Heart left ventricle (tissue), 16 donors: ENCODE measurements around the gene FAM110C. TPM values are rescaled to one million over a fixed set of nuclear protein-coding genes. Genes with fewer than 3 reads are reported as not detected.

ENCODE experiments used
- ATAC-seq, 4 donors: fragments of 200-7000 bp; cut with Tn5 transposase; one replicate each; pipeline ENCODE4 v1.9.1; 2020 to 2022; ENCODE audit warnings: moderate library complexity in 4 of 4, mild to moderate bottlenecking in 3 of 4, moderate number of reproducible peaks in 1 of 4
- DNase-seq, 5 donors: peaks; one replicate each; pipeline ENCODE4 v3.0.0-alpha.2; 2020
- H3K27ac ChIP-seq, 12 donors: fragments of 200-600 bp; sonication (generic) in 4 of 12; one replicate each; pipeline versions ENCODE4 v1.5.0 to v1.8.0; 2016 to 2022; ENCODE audit warnings: mild to moderate bottlenecking in 2 of 12
- H3K27me3 ChIP-seq, 9 donors: fragments of 200-600 bp; sonication (generic) in 2 of 9; one replicate each; pipeline versions ENCODE4 v1.5.1 to v1.8.0; 2016 to 2022; ENCODE audit warnings: mild to moderate bottlenecking in 3 of 9
- H3K36me3 ChIP-seq, 9 donors: fragments of 200-600 bp; sonication (generic) in 2 of 9; one replicate each; pipeline versions ENCODE4 v1.5.0 to v1.8.0; 2018 to 2022; ENCODE audit warnings: mild to moderate bottlenecking in 2 of 9
- H3K4me1 ChIP-seq, 12 donors: fragments of 200-600 bp; sonication (generic) in 4 of 12; one replicate each; pipeline versions ENCODE4 v1.5.0 to v1.8.0; 2016 to 2022; ENCODE audit warnings: mild to moderate bottlenecking in 3 of 12
- H3K4me3 ChIP-seq, 12 donors: fragments of 200-600 bp; sonication (generic) in 4 of 12; one replicate each; pipeline versions ENCODE4 v1.5.0 to v1.8.0; 2017 to 2022; ENCODE audit warnings: mild to moderate bottlenecking in 9 of 12, moderate library complexity in 4 of 12
- H3K9me3 ChIP-seq, 12 donors: fragments of 200-600 bp; sonication (generic) in 4 of 12; one replicate each; pipeline versions ENCODE4 v1.5.0 to v1.8.0; 2016 to 2022; ENCODE audit warnings: mild to moderate bottlenecking in 1 of 12
- CTCF ChIP-seq, 12 donors: fragments of 200-600 bp; sonication (generic) in 4 of 12; IDR thresholded peaks; one replicate each; pipeline versions ENCODE4 v1.5.0 to v1.8.0; 2018 to 2022; ENCODE audit warnings: antibody characterized with exemption in 12 of 12, mild to moderate bottlenecking in 5 of 12
- POLR2A ChIP-seq, 2 donors: fragments of 450-650 bp; IDR thresholded peaks; one replicate each; pipeline ENCODE4 v1.6.1; 2017; ENCODE audit warnings: antibody characterized with exemption in 2 of 2, mild to moderate bottlenecking in 2 of 2, moderate library complexity in 2 of 2
- WGBS, 4 donors: extraction: QIAGEN DNeasy Blood & Tissue Kit in 2 of 4; methylation state at CpG; one replicate each; pipeline versions ENCODE4 v1.1.5 to v1.1.7; 2013 to 2018; 5-methylcytosine and 5-hydroxymethylcytosine counted together
- intact Hi-C, 10 donors: fragments of 100-400 bp; cut with DNase I; formaldehyde crosslinking; loops; one replicate each; pipeline versions ENCODE4 v1.11.1 to v1.14.2; 2022
- polyA plus RNA-seq, 2 donors: library from polyadenylated mRNA; stranded (reverse); fragments of 200-250 nt; gene quantifications; one replicate each; pipeline ENCODE4 v1.2.3, GENCODE V29; 2013
- total RNA-seq, 9 donors: library from RNA; depleted of rRNA in 2 of 9; stranded (reverse); fragments of >200 nt in 2 of 9; fragmentation: NEBNext Ultra II Directional in 3 of 9; extraction: Animal tissue kit (Norgen Biotek cat#: 25700) in 3 of 9; gene quantifications; one replicate each; pipeline versions ENCODE4 v1.1.0 to v1.2.4, GENCODE V29; 2016 to 2023
- donor health status: ischemic (EF 13 %, LVEDD 7.1; RV severe dilation, severe dysfunction).
- donor health status: healthy with polysubstance abuse.
- donor health status: DM: no; HTN: yes; CAD: no.
- donor health status: DM: no; HTN: no; CAD: no.
- donor health status: ischemic (EF 25% LVEDD 6.9; RV normal size, moderate dysfunction).
- donor health status: ischemic (EF 25% LVEDD 5.7; RV mildly dilated, moderate dysfunction).
- donor health status: healthy.
- donor health status: DM: yes; HTN: yes; CAD: no.
- donor health status: ischemic (EF 35%, LVEDD 5.7; RV mildly dilated, moderate dysfunction).
- donor health status: nonischemic (EF 11% LVEDD 7.7; RV severe dilation, severe dysfunction).
- donor health status: DM: yes; HTN: yes; CAD: no.
- donor health status: PGD.
- donor health status: ischemic (EF 29% LVEDD 5.4; RV normal size, mild dysfunction).
- donor health status: nonischemic (EF 23%, LVEDD 6.1; RV moderate dilation, normal function).

The FAM110C gene
- total and polyA plus RNA-seq, 11 donors = 1.4 to 10.1 (median 2.3) TPM

DNA sequence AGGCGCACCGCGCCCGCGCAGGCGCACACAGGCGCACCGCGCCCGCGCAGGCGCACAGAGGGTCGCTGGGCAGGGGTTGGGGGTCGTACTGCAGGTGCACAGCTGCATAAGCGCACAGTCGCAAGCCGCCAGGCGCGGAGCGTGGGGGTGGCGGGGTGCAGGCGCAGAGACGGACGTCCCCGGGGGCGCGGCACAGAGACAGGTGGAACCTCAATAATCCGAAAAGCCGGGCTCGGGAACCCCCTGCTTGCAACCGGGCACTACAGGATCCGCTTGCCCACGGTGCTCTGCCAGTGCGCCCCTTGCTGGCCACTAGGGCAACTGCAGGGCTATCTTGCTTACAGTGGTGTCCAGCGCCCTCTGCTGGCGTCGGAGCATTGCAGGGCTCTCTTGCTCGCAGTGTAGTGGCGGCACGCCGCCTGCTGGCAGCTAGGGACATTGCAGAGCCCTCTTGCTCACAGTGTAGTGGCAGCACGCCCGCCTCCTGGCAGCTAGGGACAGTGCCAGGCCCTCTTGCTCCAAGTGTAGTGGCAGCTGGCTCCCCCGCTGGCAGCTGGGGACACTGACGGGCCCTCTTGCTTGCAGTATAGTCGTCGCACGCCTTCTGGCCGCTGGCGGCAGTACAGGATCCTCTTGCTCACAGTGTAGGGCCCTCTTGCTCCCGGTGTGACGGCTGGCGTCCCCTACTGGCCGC lies 34.9 kb downstream of the FAM110C start:
- H3K9me3 ChIP-seq = peaks cover 0 to 5% (median 0%) of the 10 kb centered on the region in 12 donors
- WGBS, 4 donors = 51 to 66% (median 60%) methylated on average over 15 to 54 of the region's 54 CpGs
- peaks cover 0 to 4% (median 0%) of the 10 kb centered on the region in 9 donors for H3K27me3 ChIP-seq
- ATAC-seq (peak in 3 of 4 donors; percentile 77 to 91 (median 81)), DNase-seq (peak in 3 of 5 donors; percentile 32 to 66 (median 61))
- no peak overlapping the region for H3K4me3 ChIP-seq
- no peak overlapping the region for H3K27ac ChIP-seq
- intact Hi-C loops = no loop called here
- H3K4me1 ChIP-seq = peaks cover 0 to 3% (median 0%) of the 10 kb centered on the region in 12 donors
- TF ChIP-seq CTCF (IDR thresholded peaks at IDR 0.05) (peak in 11 of 12 donors; percentile 8 to 66 (median 40)), POLR2A (IDR thresholded peaks at IDR 0.05) (no peak)
- no peaks in the 10 kb centered on the region for H3K36me3 ChIP-seq

- Histone ChIP-seq H3K9me3 (peaks cover 0 to 5% (median 0%) of the 10 kb centered on the region in 12 donors), H3K27me3 (peaks cover 0 to 4% (median 0%) of the 10 kb centered on the region in 9 donors), H3K27ac (no peak overlapping the region), H3K36me3 (no peaks in the 10 kb centered on the region), H3K4me3 (no peak overlapping the region), H3K4me1 (peaks cover 0 to 3% (median 0%) of the 10 kb centered on the region in 12 donors)
- 65 to 82% (median 77%) methylated on average over 20 to 42 of the region's 42 CpGs for WGBS, 4 donors
- intact Hi-C loops = no loop called here
- TF ChIP-seq CTCF (IDR thresholded peaks at IDR 0.05) (no peak), POLR2A (IDR thresholded peaks at IDR 0.05) (no peak)
- DNase-seq = peak in 1 of 5 donors; percentile 61
- peak in 3 of 4 donors; percentile 50 to 79 (median 70) for ATAC-seq
These were observed 36.0 kb downstream of the FAM110C start for GRCh38 chr2:10222-10875.

Other genes with a start within 250 kb of the FAM110C start
- gene SH3YL1, start 217.5 kb upstream of the FAM110C start, total RNA-seq = 10 to 100 TPM in 5 of 9 donors, 1 to 10 TPM in 4; 4.9 to 16.4 (median 10.5) TPM
- gene SH3YL1, start 217.5 kb upstream of the FAM110C start, polyA plus RNA-seq = 10 to 100 TPM in 1 of 2 donors, 1 to 10 TPM in 1; 7.1 to 11.7 TPM
- 10 to 100 TPM; 60.9 to 95.7 (median 64.7) TPM for gene ACP1, start 218.4 kb upstream of the FAM110C start, total RNA-seq
- 10 to 100 TPM; 51.4 to 99.7 TPM for gene ACP1, start 218.4 kb upstream of the FAM110C start, polyA plus RNA-seq
- 1 to 10 TPM in 5 of 9 donors, under 1 TPM in 4; 0.44 to 9.0 (median 2.2) TPM for gene ALKAL2, start 241.6 kb upstream of the FAM110C start, total RNA-seq
- gene ALKAL2, start 241.6 kb upstream of the FAM110C start, polyA plus RNA-seq = 1 to 10 TPM in 1 of 2 donors, under 1 TPM in 1; 0.25 to 1.2 TPM